ENCODE results near the gene VDR. TPM values are rescaled to one million over a fixed set of nuclear protein-coding genes. Genes with fewer than 3 reads are reported as not detected.

The VDR gene
- total and polyA plus RNA-seq, 2 experiments from 2014 or later = 3.2 to 4.9 TPM

GRCh38 chr12:47930634-47931033 lies 25.8 kb upstream of the VDR start:
- no peak overlapping the region for H3K27ac ChIP-seq
- no peak overlapping the region for H3K4me2 ChIP-seq
- H3K36me3 ChIP-seq (replicated peaks; ENCODE audit: insufficient read depth, low read depth) = no peaks in the 10 kb centered on the region
- 93% methylated on average over 5 of the region's 5 CpGs for WGBS (ENCODE audit: low lambda C conversion rate, missing lambda C conversion rate)
- H3K27me3 ChIP-seq = no peaks in the 10 kb centered on the region
- H4K20me1 ChIP-seq (ENCODE audit: insufficient read depth, poor library complexity, severe bottlenecking) = no peaks in the 10 kb centered on the region
- H3K4me1 ChIP-seq (ENCODE audit: insufficient read depth) = no peaks in the 10 kb centered on the region
- no peak for DNase-seq (ENCODE audit: low spot score)
- no peaks in the 10 kb centered on the region for H3K79me2 ChIP-seq
- no peaks in the 10 kb centered on the region for H3K9me3 ChIP-seq (ENCODE audit: low read depth)
- no peak overlapping the region for H3K4me3 ChIP-seq
- no peak overlapping the region for H2AFZ ChIP-seq
- H3K9me2 ChIP-seq (replicated peaks; ENCODE audit: insufficient read depth) = no peaks in the 10 kb centered on the region
- TF ChIP-seq, protein P1, sequence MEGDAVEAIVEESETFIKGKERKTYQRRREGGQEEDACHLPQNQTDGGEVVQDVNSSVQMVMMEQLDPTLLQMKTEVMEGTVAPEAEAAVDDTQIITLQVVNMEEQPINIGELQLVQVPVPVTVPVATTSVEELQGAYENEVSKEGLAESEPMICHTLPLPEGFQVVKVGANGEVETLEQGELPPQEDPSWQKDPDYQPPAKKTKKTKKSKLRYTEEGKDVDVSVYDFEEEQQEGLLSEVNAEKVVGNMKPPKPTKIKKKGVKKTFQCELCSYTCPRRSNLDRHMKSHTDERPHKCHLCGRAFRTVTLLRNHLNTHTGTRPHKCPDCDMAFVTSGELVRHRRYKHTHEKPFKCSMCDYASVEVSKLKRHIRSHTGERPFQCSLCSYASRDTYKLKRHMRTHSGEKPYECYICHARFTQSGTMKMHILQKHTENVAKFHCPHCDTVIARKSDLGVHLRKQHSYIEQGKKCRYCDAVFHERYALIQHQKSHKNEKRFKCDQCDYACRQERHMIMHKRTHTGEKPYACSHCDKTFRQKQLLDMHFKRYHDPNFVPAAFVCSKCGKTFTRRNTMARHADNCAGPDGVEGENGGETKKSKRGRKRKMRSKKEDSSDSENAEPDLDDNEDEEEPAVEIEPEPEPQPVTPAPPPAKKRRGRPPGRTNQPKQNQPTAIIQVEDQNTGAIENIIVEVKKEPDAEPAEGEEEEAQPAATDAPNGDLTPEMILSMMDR (IDR thresholded peaks at IDR 0.05; ENCODE audit: poor library complexity) = no peak
- TF ChIP-seq EZH2phosphoT487 (IDR thresholded peaks at IDR 0.05; ENCODE audit: low read depth, severe bottlenecking, unreplicated experiment) (no peak), EZH2 (IDR thresholded peaks at IDR 0.05; ENCODE audit: borderline replicate concordance) (no peak)

GRCh38 chr12:47927346-47927745 lies 22.6 kb upstream of the VDR start:
- Histone ChIP-seq H3K27me3 (no peaks in the 10 kb centered on the region), H3K4me3 (no peak overlapping the region), H3K9me2 (replicated peaks; ENCODE audit: insufficient read depth) (no peaks in the 10 kb centered on the region), H3K4me2 (no peak overlapping the region), H3K9me3 (ENCODE audit: low read depth) (no peaks in the 10 kb centered on the region), H3K4me1 (ENCODE audit: insufficient read depth) (no peaks in the 10 kb centered on the region), H3K27ac (no peak overlapping the region), H3K79me2 (no peaks in the 10 kb centered on the region), H3K36me3 (replicated peaks; ENCODE audit: insufficient read depth, low read depth) (no peaks in the 10 kb centered on the region), H2AFZ (no peak overlapping the region), H4K20me1 (ENCODE audit: insufficient read depth, poor library complexity, severe bottlenecking) (no peaks in the 10 kb centered on the region)
- WGBS (ENCODE audit: low lambda C conversion rate, missing lambda C conversion rate) = 80% methylated on average over 3 of the region's 3 CpGs
- TF ChIP-seq, protein P1 (IDR thresholded peaks at IDR 0.05; ENCODE audit: poor library complexity) = no peak
- TF ChIP-seq EZH2 (IDR thresholded peaks at IDR 0.05; ENCODE audit: borderline replicate concordance) (no peak), EZH2phosphoT487 (IDR thresholded peaks at IDR 0.05; ENCODE audit: low read depth, severe bottlenecking, unreplicated experiment) (no peak)
- DNase-seq (ENCODE audit: low spot score) = no peak

- no peaks in the 10 kb centered on the region for H3K9me2 ChIP-seq (replicated peaks; ENCODE audit: insufficient read depth)
- H2AFZ ChIP-seq = no peak overlapping the region
- H3K36me3 ChIP-seq (replicated peaks; ENCODE audit: insufficient read depth, low read depth) = no peaks in the 10 kb centered on the region
- no peak for TF ChIP-seq EZH2 (IDR thresholded peaks at IDR 0.05; ENCODE audit: borderline replicate concordance)
- TF ChIP-seq, protein P1 (IDR thresholded peaks at IDR 0.05; ENCODE audit: poor library complexity) = no peak
- no peak for TF ChIP-seq EZH2phosphoT487 (IDR thresholded peaks at IDR 0.05; ENCODE audit: low read depth, severe bottlenecking, unreplicated experiment)
- no peaks in the 10 kb centered on the region for H3K4me1 ChIP-seq (ENCODE audit: insufficient read depth)
- WGBS (ENCODE audit: low lambda C conversion rate, missing lambda C conversion rate) = 58% methylated on average over 1 of the region's 1 CpG
- no peak for DNase-seq (ENCODE audit: low spot score)
- no peak overlapping the region for H3K4me3 ChIP-seq
- no peaks in the 10 kb centered on the region for H4K20me1 ChIP-seq (ENCODE audit: insufficient read depth, poor library complexity, severe bottlenecking)
- no peak overlapping the region for H3K27ac ChIP-seq
- no peaks in the 10 kb centered on the region for H3K79me2 ChIP-seq
- no peaks in the 10 kb centered on the region for H3K27me3 ChIP-seq
- no peaks in the 10 kb centered on the region for H3K9me3 ChIP-seq (ENCODE audit: low read depth)
- H3K4me2 ChIP-seq = no peak overlapping the region
Observed at GRCh38 chr12:47921907-47922306, 17.1 kb upstream of the VDR start.

GRCh38 chr12:47920913-47921312 lies 16.1 kb upstream of the VDR start:
- H3K9me3 ChIP-seq (ENCODE audit: low read depth) = no peaks in the 10 kb centered on the region
- H3K9me2 ChIP-seq (replicated peaks; ENCODE audit: insufficient read depth) = no peaks in the 10 kb centered on the region
- H3K79me2 ChIP-seq = no peaks in the 10 kb centered on the region
- no peaks in the 10 kb centered on the region for H3K27me3 ChIP-seq
- H3K4me2 ChIP-seq = no peak overlapping the region
- no peaks in the 10 kb centered on the region for H3K36me3 ChIP-seq (replicated peaks; ENCODE audit: insufficient read depth, low read depth)
- 69% methylated on average over 6 of the region's 6 CpGs for WGBS (ENCODE audit: low lambda C conversion rate, missing lambda C conversion rate)
- H3K4me1 ChIP-seq (ENCODE audit: insufficient read depth) = no peaks in the 10 kb centered on the region
- TF ChIP-seq EZH2phosphoT487 (IDR thresholded peaks at IDR 0.05; ENCODE audit: low read depth, severe bottlenecking, unreplicated experiment) = no peak
- TF ChIP-seq EZH2 (IDR thresholded peaks at IDR 0.05; ENCODE audit: borderline replicate concordance) = no peak
- TF ChIP-seq, protein P1 (IDR thresholded peaks at IDR 0.05; ENCODE audit: poor library complexity) = no peak
- no peaks in the 10 kb centered on the region for H4K20me1 ChIP-seq (ENCODE audit: insufficient read depth, poor library complexity, severe bottlenecking)
- no peak overlapping the region for H3K27ac ChIP-seq
- H2AFZ ChIP-seq = no peak overlapping the region
- H3K4me3 ChIP-seq = no peak overlapping the region
- DNase-seq (ENCODE audit: low spot score) = no peak
